ENCODE data around the gene COL1A2. TPM values are rescaled to one million over a fixed set of nuclear protein-coding genes. Genes with fewer than 3 reads are reported as not detected.

Gene COL1A2
- total RNA-seq, 1 experiment from 2014 or later, result 144 TPM

DNA sequence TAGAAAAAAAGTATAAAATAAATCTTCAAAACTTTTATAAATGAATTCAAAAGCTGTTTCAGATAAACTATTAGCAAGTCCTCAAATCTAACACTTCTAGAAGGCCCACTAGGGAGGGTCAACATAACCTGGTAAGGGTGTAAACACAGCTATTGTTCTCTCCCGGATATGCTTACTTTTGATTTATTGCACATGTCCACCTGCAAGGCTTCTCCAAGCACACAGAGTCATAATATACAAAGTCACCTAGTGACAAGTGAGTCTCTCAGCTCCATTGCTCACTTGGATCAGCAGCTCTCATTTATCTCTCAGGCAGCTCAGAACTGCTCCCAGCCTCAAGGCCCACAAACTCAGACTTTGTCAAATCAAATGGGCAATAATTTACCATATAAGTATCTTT is 44.0 kb upstream of the COL1A2 start:
- Histone ChIP-seq H3K9me3 (ENCODE audit: low read depth, low read length, poor library complexity, severe bottlenecking) (no peaks in the 10 kb centered on the region), H3K27ac (ENCODE audit: low read depth, low read length, poor library complexity, severe bottlenecking) (no peak overlapping the region), H3K4me1 (ENCODE audit: insufficient read depth, low read length, poor library complexity, severe bottlenecking) (peaks cover 40% of the 10 kb centered on the region), H3K4me3 (ENCODE audit: low read depth, low read length, poor library complexity, severe bottlenecking) (no peak overlapping the region), H3K36me3 (ENCODE audit: insufficient read depth, low read length, poor library complexity, severe bottlenecking) (no peaks in the 10 kb centered on the region), H3K27me3 (replicated peaks; ENCODE audit: insufficient read depth, low read depth, low read length, poor library complexity) (no peaks in the 10 kb centered on the region)
- CTCF ChIA-PET, result no interaction called here
- intact Hi-C loops (cut with micrococcal nuclease; ENCODE audit: unreplicated experiment), result no loop called here
- no TSS peak for BruUV-seq (replicated peaks)
- POLR2A ChIA-PET (ENCODE audit: low non-redundant PET), result interaction anchor here (0.5 kb wide), 1 partner anchor 37 kb away, joined by 8 read pairs; no protein-coding TSS in a partner anchor
- no peak for DNase-seq (ENCODE audit: low spot score)
- TF ChIP-seq, protein P1, sequence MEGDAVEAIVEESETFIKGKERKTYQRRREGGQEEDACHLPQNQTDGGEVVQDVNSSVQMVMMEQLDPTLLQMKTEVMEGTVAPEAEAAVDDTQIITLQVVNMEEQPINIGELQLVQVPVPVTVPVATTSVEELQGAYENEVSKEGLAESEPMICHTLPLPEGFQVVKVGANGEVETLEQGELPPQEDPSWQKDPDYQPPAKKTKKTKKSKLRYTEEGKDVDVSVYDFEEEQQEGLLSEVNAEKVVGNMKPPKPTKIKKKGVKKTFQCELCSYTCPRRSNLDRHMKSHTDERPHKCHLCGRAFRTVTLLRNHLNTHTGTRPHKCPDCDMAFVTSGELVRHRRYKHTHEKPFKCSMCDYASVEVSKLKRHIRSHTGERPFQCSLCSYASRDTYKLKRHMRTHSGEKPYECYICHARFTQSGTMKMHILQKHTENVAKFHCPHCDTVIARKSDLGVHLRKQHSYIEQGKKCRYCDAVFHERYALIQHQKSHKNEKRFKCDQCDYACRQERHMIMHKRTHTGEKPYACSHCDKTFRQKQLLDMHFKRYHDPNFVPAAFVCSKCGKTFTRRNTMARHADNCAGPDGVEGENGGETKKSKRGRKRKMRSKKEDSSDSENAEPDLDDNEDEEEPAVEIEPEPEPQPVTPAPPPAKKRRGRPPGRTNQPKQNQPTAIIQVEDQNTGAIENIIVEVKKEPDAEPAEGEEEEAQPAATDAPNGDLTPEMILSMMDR (conservative IDR thresholded peaks at IDR 0.05; ENCODE audit: low read depth, low read length), result no peak
- TF ChIP-seq EZH2 (IDR thresholded peaks at IDR 0.05; ENCODE audit: borderline replicate concordance, low read depth, low read length, poor library complexity, severe bottlenecking), result no peak

DNA sequence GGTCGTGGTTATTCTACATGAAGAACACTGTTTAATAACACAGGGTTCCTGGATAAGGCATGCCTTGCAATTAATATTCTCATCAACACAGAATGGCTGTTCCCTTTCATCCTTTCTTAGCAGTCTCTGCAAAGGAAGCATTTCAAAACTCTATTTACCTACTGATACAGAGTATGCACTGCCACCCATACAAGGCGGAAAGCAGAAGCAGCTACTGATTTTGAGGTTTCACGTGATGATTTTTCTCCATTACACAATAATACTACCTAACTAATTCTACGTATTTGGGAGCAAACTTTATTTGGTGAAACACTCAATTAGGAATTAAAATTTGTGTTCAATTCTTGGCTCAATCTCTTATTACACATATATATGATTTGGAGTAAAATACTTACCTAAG is 43.0 kb upstream of the COL1A2 start:
- Histone ChIP-seq H3K27me3 (replicated peaks; ENCODE audit: insufficient read depth, low read depth, low read length, poor library complexity) (no peaks in the 10 kb centered on the region), H3K4me3 (ENCODE audit: low read depth, low read length, poor library complexity, severe bottlenecking) (no peak overlapping the region), H3K27ac (ENCODE audit: low read depth, low read length, poor library complexity, severe bottlenecking) (no peak overlapping the region), H3K9me3 (ENCODE audit: low read depth, low read length, poor library complexity, severe bottlenecking) (no peaks in the 10 kb centered on the region), H3K36me3 (ENCODE audit: insufficient read depth, low read length, poor library complexity, severe bottlenecking) (no peaks in the 10 kb centered on the region), H3K4me1 (ENCODE audit: insufficient read depth, low read length, poor library complexity, severe bottlenecking) (peaks cover 36% of the 10 kb centered on the region)
- no peak for TF ChIP-seq EZH2 (IDR thresholded peaks at IDR 0.05; ENCODE audit: borderline replicate concordance, low read depth, low read length, poor library complexity, severe bottlenecking)
- TF ChIP-seq, protein P1 (conservative IDR thresholded peaks at IDR 0.05; ENCODE audit: low read depth, low read length), result no peak
- no peak for DNase-seq (ENCODE audit: low spot score)
- intact Hi-C loops (cut with micrococcal nuclease; ENCODE audit: unreplicated experiment), result no loop called here
- ChIA-PET CTCF (no interaction called here), POLR2A (ENCODE audit: low non-redundant PET) (no interaction called here)
- no TSS peak for BruUV-seq (replicated peaks)

DNA sequence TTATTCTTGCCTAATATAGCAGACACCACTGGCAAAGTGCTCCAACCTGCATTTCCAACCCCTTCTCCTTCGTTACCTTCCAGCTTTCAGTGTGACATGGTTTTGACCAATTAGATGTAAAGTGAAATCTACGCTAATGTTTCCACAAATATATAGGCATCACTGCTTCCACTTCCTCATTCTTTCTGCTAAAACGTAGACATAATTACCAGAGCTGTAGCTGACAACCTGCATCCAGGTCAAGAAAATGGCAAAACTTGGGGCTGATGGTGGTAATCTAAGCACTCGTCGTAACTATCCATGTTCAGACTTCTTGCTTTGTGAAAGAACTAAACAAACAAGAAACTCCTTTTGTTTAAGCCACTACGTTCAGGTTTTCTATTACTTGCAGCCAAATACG is 41.8 kb upstream of the COL1A2 start:
- CTCF ChIA-PET, result no interaction called here
- POLR2A ChIA-PET (ENCODE audit: low non-redundant PET), result no interaction called here

More for the DNA sequence above, 41.8 kb upstream of the COL1A2 start:
- Histone ChIP-seq H3K27ac (ENCODE audit: low read depth, low read length, poor library complexity, severe bottlenecking) (no peak overlapping the region), H3K4me3 (ENCODE audit: low read depth, low read length, poor library complexity, severe bottlenecking) (no peak overlapping the region), H3K9me3 (ENCODE audit: low read depth, low read length, poor library complexity, severe bottlenecking) (no peaks in the 10 kb centered on the region), H3K27me3 (replicated peaks; ENCODE audit: insufficient read depth, low read depth, low read length, poor library complexity) (no peaks in the 10 kb centered on the region), H3K36me3 (ENCODE audit: insufficient read depth, low read length, poor library complexity, severe bottlenecking) (no peaks in the 10 kb centered on the region), H3K4me1 (ENCODE audit: insufficient read depth, low read length, poor library complexity, severe bottlenecking) (peaks cover 25% of the 10 kb centered on the region)
- DNase-seq (ENCODE audit: low spot score), result no peak
- no TSS peak for BruUV-seq (replicated peaks)
- intact Hi-C loops (cut with micrococcal nuclease; ENCODE audit: unreplicated experiment), result no loop called here
- TF ChIP-seq EZH2 (IDR thresholded peaks at IDR 0.05; ENCODE audit: borderline replicate concordance, low read depth, low read length, poor library complexity, severe bottlenecking), result no peak
- TF ChIP-seq, protein P1 (conservative IDR thresholded peaks at IDR 0.05; ENCODE audit: low read depth, low read length), result no peak
